GM19468 (cell line): ENCODE measurements around the gene RYR3.

Experiments
- ATAC-seq: cut with Tn5 transposase; IDR thresholded peaks from one replicate; pipeline ENCODE4 v1.9.1; 2021; ENCODE audit warnings: mild to moderate bottlenecking, moderate library complexity, moderate number of reproducible peaks; ENCODE audit not compliant: unreplicated experiment; ENCODE audit errors: extremely low read depth

The RYR3 gene

GRCh38 chr15:33735143-33735542 is 424.4 kb downstream of the RYR3 start:
- no peak for ATAC-seq

GRCh38 chr15:33735637-33736247 is 425.0 kb downstream of the RYR3 start:
- ATAC-seq, result no peak

- ATAC-seq, result no peak
Observed at GRCh38 chr15:33737687-33738601, 427.2 kb downstream of the RYR3 start.

GRCh38 chr15:33738941-33739664 is 428.3 kb downstream of the RYR3 start:
- ATAC-seq, result no peak

GRCh38 chr15:33742306-33742705 is 431.5 kb downstream of the RYR3 start:
- ATAC-seq, result no peak

- no peak for ATAC-seq
Observed at GRCh38 chr15:33742800-33743199, 432.0 kb downstream of the RYR3 start.

GRCh38 chr15:33746203-33746602 is 435.4 kb downstream of the RYR3 start:
- no peak for ATAC-seq

GRCh38 chr15:33753012-33753411 is 442.2 kb downstream of the RYR3 start:
- ATAC-seq, result no peak

GRCh38 chr15:33754242-33754641 is 443.5 kb downstream of the RYR3 start:
- no peak for ATAC-seq

- no peak for ATAC-seq
Observed at GRCh38 chr15:33756961-33757360, 446.2 kb downstream of the RYR3 start.

GRCh38 chr15:33757516-33758232 is 446.9 kb downstream of the RYR3 start:
- ATAC-seq, result no peak

- ATAC-seq, result no peak
Observed at GRCh38 chr15:33766389-33766788, 455.6 kb downstream of the RYR3 start.

- no peak for ATAC-seq
Observed at GRCh38 chr15:33768670-33769190, 458.0 kb downstream of the RYR3 start.

GRCh38 chr15:33773969-33774368 is 463.2 kb downstream of the RYR3 start:
- no peak for ATAC-seq

- ATAC-seq, result no peak
Observed at GRCh38 chr15:33778852-33779251, 468.1 kb downstream of the RYR3 start.

- no peak for ATAC-seq
Observed at GRCh38 chr15:33780011-33780768, 469.4 kb downstream of the RYR3 start.

- no peak for ATAC-seq
Observed at GRCh38 chr15:33782966-33783365, 472.2 kb downstream of the RYR3 start.

GRCh38 chr15:33785366-33785765 is 474.6 kb downstream of the RYR3 start:
- no peak for ATAC-seq

GRCh38 chr15:33788906-33789540 is 478.3 kb downstream of the RYR3 start:
- no peak for ATAC-seq
